Activated T-cell treated with anti-CD3 and anti-CD28 coated beads, Interleukin-2, amount 50 U/mL, for 4 hours (primary cell): Measurements from ENCODE around the gene SLC24A2. TPM values are rescaled to one million over a fixed set of nuclear protein-coding genes. Genes with fewer than 3 reads are reported as not detected.

Experiments used
- ATAC-seq, 2 donors: fragments of 200-7000 bp; cut with Tn5 transposase; one replicate each; pipeline ENCODE4 v1.10.0; 2021
- DNase-seq: peaks from one replicate; pipeline ENCODE4 v3.0.0-alpha.2; 2020
- H3K27me3 Mint-ChIP-seq: one replicate; pipeline ENCODE4 v1.8.0; 2021; ENCODE audit warnings: low read depth, mixed read lengths
- H3K36me3 Mint-ChIP-seq: one replicate; pipeline ENCODE4 v1.8.0; 2022; ENCODE audit warnings: mixed read lengths; ENCODE audit not compliant: insufficient read depth
- H3K4me1 Mint-ChIP-seq: one replicate; pipeline ENCODE4 v1.8.0; 2021; ENCODE audit warnings: low read depth, mixed read lengths
- H3K4me3 Mint-ChIP-seq: one replicate; pipeline ENCODE4 v1.8.0; 2021; ENCODE audit warnings: mild to moderate bottlenecking, moderate library complexity, mixed read lengths
- H3K9me3 Mint-ChIP-seq: one replicate; pipeline ENCODE4 v1.8.0; 2021; ENCODE audit warnings: mixed read lengths
- total RNA-seq, 3 donors: library from RNA; stranded (reverse); gene quantifications; one replicate each; pipeline ENCODE4 v1.2.1, GENCODE V29; 2021

SLC24A2 gene
- total RNA-seq, 3 donors from 2014 or later = not detected

GRCh38 chr9:19784136-19784535 lies 4.7 kb downstream of the SLC24A2 start:
- Mint-ChIP-seq H3K4me3 (no peak overlapping the region), H3K27me3 (peaks cover 15% of the 10 kb centered on the region), H3K4me1 (no peaks in the 10 kb centered on the region), H3K36me3 (no peaks in the 10 kb centered on the region), H3K9me3 (no peaks in the 10 kb centered on the region)
- DNase-seq (no peak), ATAC-seq (no peak)

GRCh38 chr9:19783500-19783899 lies 5.3 kb downstream of the SLC24A2 start:
- Mint-ChIP-seq H3K4me1 (no peaks in the 10 kb centered on the region), H3K9me3 (no peaks in the 10 kb centered on the region), H3K4me3 (no peak overlapping the region), H3K27me3 (peaks cover 15% of the 10 kb centered on the region), H3K36me3 (no peaks in the 10 kb centered on the region)
- ATAC-seq = no peak
- DNase-seq = no peak

- Mint-ChIP-seq H3K9me3 (no peaks in the 10 kb centered on the region), H3K4me1 (no peaks in the 10 kb centered on the region), H3K36me3 (no peaks in the 10 kb centered on the region), H3K4me3 (no peak overlapping the region), H3K27me3 (peaks cover 7% of the 10 kb centered on the region)
- no peak for DNase-seq
- no peak for ATAC-seq
Measured at GRCh38 chr9:19782005-19782404, 6.8 kb downstream of the SLC24A2 start.

GRCh38 chr9:19781240-19781639 lies 7.6 kb downstream of the SLC24A2 start:
- no peak for DNase-seq
- Mint-ChIP-seq H3K9me3 (no peaks in the 10 kb centered on the region), H3K4me1 (no peaks in the 10 kb centered on the region), H3K36me3 (no peaks in the 10 kb centered on the region), H3K4me3 (no peak overlapping the region), H3K27me3 (peaks cover 5% of the 10 kb centered on the region)
- ATAC-seq = no peak

GRCh38 chr9:19771446-19771845 lies 17.4 kb downstream of the SLC24A2 start:
- DNase-seq (no peak), ATAC-seq (no peak)
- H3K9me3 Mint-ChIP-seq = peaks cover under 1% of the 10 kb centered on the region
- no peaks in the 10 kb centered on the region for H3K36me3 Mint-ChIP-seq
- no peaks in the 10 kb centered on the region for H3K27me3 Mint-ChIP-seq
- no peak overlapping the region for H3K4me3 Mint-ChIP-seq
- no peaks in the 10 kb centered on the region for H3K4me1 Mint-ChIP-seq

- H3K36me3 Mint-ChIP-seq = no peaks in the 10 kb centered on the region
- DNase-seq (no peak), ATAC-seq (no peak)
- H3K9me3 Mint-ChIP-seq = peaks cover 5% of the 10 kb centered on the region
- no peak overlapping the region for H3K4me3 Mint-ChIP-seq
- no peaks in the 10 kb centered on the region for H3K27me3 Mint-ChIP-seq
- H3K4me1 Mint-ChIP-seq = no peaks in the 10 kb centered on the region
Measured at GRCh38 chr9:19770973-19771372, 17.9 kb downstream of the SLC24A2 start.

- DNase-seq = no peak
- H3K9me3 Mint-ChIP-seq = peaks cover 18% of the 10 kb centered on the region
- no peaks in the 10 kb centered on the region for H3K4me1 Mint-ChIP-seq
- H3K36me3 Mint-ChIP-seq = no peaks in the 10 kb centered on the region
- no peak for ATAC-seq
- no peak overlapping the region for H3K4me3 Mint-ChIP-seq
- H3K27me3 Mint-ChIP-seq = no peaks in the 10 kb centered on the region
Measured at GRCh38 chr9:19769213-19769612, 19.6 kb downstream of the SLC24A2 start.

- peaks cover 22% of the 10 kb centered on the region for H3K9me3 Mint-ChIP-seq
- no peaks in the 10 kb centered on the region for H3K4me1 Mint-ChIP-seq
- no peak overlapping the region for H3K4me3 Mint-ChIP-seq
- H3K36me3 Mint-ChIP-seq = no peaks in the 10 kb centered on the region
- DNase-seq = no peak
- no peak for ATAC-seq
- no peaks in the 10 kb centered on the region for H3K27me3 Mint-ChIP-seq
Measured at GRCh38 chr9:19768798-19769197, 20.0 kb downstream of the SLC24A2 start.

- no peak for ATAC-seq
- Mint-ChIP-seq H3K27me3 (no peaks in the 10 kb centered on the region), H3K4me3 (no peak overlapping the region), H3K9me3 (peaks cover 2% of the 10 kb centered on the region), H3K36me3 (no peaks in the 10 kb centered on the region), H3K4me1 (no peaks in the 10 kb centered on the region)
- no peak for DNase-seq
Measured at GRCh38 chr9:19759066-19759465, 29.8 kb downstream of the SLC24A2 start.

GRCh38 chr9:19757745-19758144 lies 31.1 kb downstream of the SLC24A2 start:
- H3K36me3 Mint-ChIP-seq = no peaks in the 10 kb centered on the region
- ATAC-seq (no peak), DNase-seq (no peak)
- H3K9me3 Mint-ChIP-seq = no peaks in the 10 kb centered on the region
- no peak overlapping the region for H3K4me3 Mint-ChIP-seq
- no peaks in the 10 kb centered on the region for H3K27me3 Mint-ChIP-seq
- no peaks in the 10 kb centered on the region for H3K4me1 Mint-ChIP-seq

- DNase-seq (no peak), ATAC-seq (no peak)
- Mint-ChIP-seq H3K36me3 (no peaks in the 10 kb centered on the region), H3K9me3 (no peaks in the 10 kb centered on the region), H3K27me3 (no peaks in the 10 kb centered on the region), H3K4me3 (no peak overlapping the region), H3K4me1 (no peaks in the 10 kb centered on the region)
Measured at GRCh38 chr9:19754921-19755320, 33.9 kb downstream of the SLC24A2 start.

- Mint-ChIP-seq H3K27me3 (no peaks in the 10 kb centered on the region), H3K4me1 (peaks cover 15% of the 10 kb centered on the region), H3K9me3 (no peaks in the 10 kb centered on the region), H3K36me3 (no peaks in the 10 kb centered on the region), H3K4me3 (no peak overlapping the region)
- ATAC-seq (peak; percentile 45 to 79), DNase-seq (no peak)
Measured at GRCh38 chr9:19748278-19749126, 40.3 kb downstream of the SLC24A2 start.

- ATAC-seq (no peak), DNase-seq (no peak)
- H3K4me1 Mint-ChIP-seq = peaks cover 15% of the 10 kb centered on the region
- H3K27me3 Mint-ChIP-seq = no peaks in the 10 kb centered on the region
- no peaks in the 10 kb centered on the region for H3K9me3 Mint-ChIP-seq
- no peaks in the 10 kb centered on the region for H3K36me3 Mint-ChIP-seq
- H3K4me3 Mint-ChIP-seq = no peak overlapping the region
Measured at GRCh38 chr9:19746223-19746622, 42.6 kb downstream of the SLC24A2 start.

GRCh38 chr9:19741178-19741577 lies 47.7 kb downstream of the SLC24A2 start:
- H3K27me3 Mint-ChIP-seq = peaks cover 3% of the 10 kb centered on the region
- ATAC-seq = no peak

More at GRCh38 chr9:19741178-19741577, 47.7 kb downstream of the SLC24A2 start:
- H3K9me3 Mint-ChIP-seq = no peaks in the 10 kb centered on the region
- DNase-seq = no peak
- H3K4me1 Mint-ChIP-seq = no peaks in the 10 kb centered on the region
- H3K36me3 Mint-ChIP-seq = no peaks in the 10 kb centered on the region
- H3K4me3 Mint-ChIP-seq = no peak overlapping the region
